A549 (cell line): ENCODE results near the gene ESYT2. TPM values are rescaled to one million over a fixed set of nuclear protein-coding genes. Genes with fewer than 3 reads are reported as not detected.

Source experiments
- ATAC-seq, 2 experiments: fragments of 200-7000 bp in 1 of 2; fragments of >200 bp in 1 of 2; cut with Nextera tagmentation in 1 of 2; cut with Tn5 transposase in 1 of 2; 3 replicates each; pipeline versions ENCODE4 v1.8.0 to v1.9.1; 2018 to 2020; ENCODE audit warnings: mild to moderate bottlenecking in 1 of 2, moderate library complexity in 1 of 2
- CTCF ChIA-PET: fragments of 300-600 bp; sonication (Branson Sonifier 250); formaldehyde crosslinking; extraction: SDS; loops from one replicate; lab custom pipeline; 2021; ENCODE audit warnings: antibody characterized with exemption, inconsistent platforms; lab: Yijun Ruan, JAX
- POLR2A ChIA-PET: fragments of 350-600 bp; formaldehyde crosslinking; extraction: SDS; loops from one replicate; lab custom pipeline; 2021; ENCODE audit warnings: antibody characterized with exemption, inconsistent platforms; lab: Yijun Ruan, JAX
- DNase-seq, 2 experiments: peaks; one replicate each; pipeline versions ENCODE4 v3.0.0 to v3.0.0-alpha.2; 2011 to 2016; ENCODE audit warnings: low read depth in 1 of 2, low spot score in 1 of 2
- FAIRE-seq: peaks from 2 replicates; lab custom pipeline; 2011; peaks lifted over from hg19 to GRCh38; lab: Jason Lieb, UNC
- H3K27ac ChIP-seq, 2 experiments: fragments of >200 bp; sonication (Bioruptor Twin); formaldehyde crosslinking; 3 replicates each; pipeline ENCODE4 v1.5.1; 2016 to 2017
- H3K4me1 ChIP-seq: fragments of >200 bp; sonication (Bioruptor Twin); formaldehyde crosslinking; 3 replicates; pipeline ENCODE4 v1.6.1; 2016
- H3K4me2 ChIP-seq: fragments of >200 bp; sonication (Bioruptor Twin); formaldehyde crosslinking; 3 replicates; pipeline ENCODE4 v1.6.1; 2016
- H3K4me3 ChIP-seq: fragments of >200 bp; sonication (Bioruptor Twin); formaldehyde crosslinking; 3 replicates; pipeline ENCODE4 v1.5.1; 2016
- H3K9me3 ChIP-seq: fragments of >200 bp; sonication (Bioruptor Twin); formaldehyde crosslinking; 3 replicates; pipeline ENCODE4 v1.6.1; 2016
- ATOH8 ChIP-seq: fragments of 250-450 bp; sonication (Bioruptor Pico); IDR thresholded peaks from 2 replicates; pipeline ENCODE4 v1.5.0; 2020; ENCODE audit warnings: low read depth, mild to moderate bottlenecking, moderate library complexity
- BHLHE40 ChIP-seq: IDR thresholded peaks from 2 replicates; pipeline ENCODE4 v1.6.1; 2012; ENCODE audit warnings: low read depth, low read length, inconsistent platforms
- CBX2 ChIP-seq: fragments of 200-600 bp; sonication (generic); IDR thresholded peaks from 2 replicates; pipeline ENCODE4 v1.6.1; 2016; ENCODE audit warnings: low read depth, mild to moderate bottlenecking, borderline replicate concordance
- CTCF ChIP-seq: fragments of >200 bp; sonication (Bioruptor Twin); formaldehyde crosslinking; IDR thresholded peaks from 3 replicates; pipeline ENCODE4 v1.5.1; 2016
- ELK1 ChIP-seq: fragments of 150-350 bp; IDR thresholded peaks from 2 replicates; pipeline ENCODE4 v1.6.1; 2014; ENCODE audit warnings: low read depth, mild to moderate bottlenecking, low read length
- EP300 ChIP-seq, 2 experiments: fragments of >200 bp; sonication (Bioruptor Twin); formaldehyde crosslinking; IDR thresholded peaks; 2 replicates in 1 of 2; 3 replicates in 1 of 2; pipeline ENCODE4 v1.6.1; 2016 to 2017
- FOSB ChIP-seq: fragments of 250-450 bp; sonication (Bioruptor Pico); IDR thresholded peaks from 2 replicates; pipeline ENCODE4 v1.5.0; 2020; ENCODE audit warnings: mild to moderate bottlenecking, moderate library complexity
- FOSL2 ChIP-seq, 2 experiments: fragments of 450-650 bp in 1 of 2; fragments of >200 bp in 1 of 2; sonication (Bioruptor Twin) in 1 of 2; formaldehyde crosslinking; IDR thresholded peaks; 2 replicates each; pipeline versions ENCODE4 v1.5.0 to v1.6.1; 2016 to 2020; ENCODE audit warnings: mild to moderate bottlenecking in 1 of 2, moderate library complexity in 1 of 2
- HES2 ChIP-seq: fragments of >200 bp; sonication (Bioruptor Twin); formaldehyde crosslinking; IDR thresholded peaks from 2 replicates; pipeline ENCODE4 v1.6.1; 2016
- HOXA7 ChIP-seq: fragments of 250-450 bp; sonication (Bioruptor Pico); IDR thresholded peaks from 2 replicates; pipeline ENCODE4 v1.5.0; 2020; ENCODE audit warnings: mild to moderate bottlenecking, moderate library complexity
- HOXB13 ChIP-seq: fragments of 250-450 bp; sonication (Bioruptor Pico); IDR thresholded peaks from 2 replicates; pipeline ENCODE4 v1.5.0; 2020; ENCODE audit warnings: low read depth, mild to moderate bottlenecking, moderate library complexity
- KDM5A ChIP-seq: fragments of 200-600 bp; sonication (generic); IDR thresholded peaks from 2 replicates; pipeline ENCODE4 v1.6.1; 2016; ENCODE audit warnings: antibody characterized with exemption, mild to moderate bottlenecking
- MAFK ChIP-seq: fragments of 450-650 bp; IDR thresholded peaks from 2 replicates; pipeline ENCODE4 v1.6.1; 2014; ENCODE audit not compliant: partially characterized antibody
- MAZ ChIP-seq: fragments of 150-350 bp; IDR thresholded peaks from 2 replicates; pipeline ENCODE4 v1.6.1; 2014; ENCODE audit warnings: antibody characterized with exemption, low read depth, low read length, borderline replicate concordance
- PBX3 ChIP-seq: IDR thresholded peaks from 2 replicates; pipeline ENCODE4 v1.6.1; 2012
- RAD21 ChIP-seq, 2 experiments: fragments of >200 bp in 1 of 2; sonication (Bioruptor Twin) in 1 of 2; formaldehyde crosslinking in 1 of 2; IDR thresholded peaks in 1 of 2; conservative IDR thresholded peaks in 1 of 2; 2 replicates in 1 of 2; 3 replicates in 1 of 2; pipeline ENCODE4 v1.6.1; 2012 to 2018; ENCODE audit warnings: inconsistent platforms in 1 of 2
- RCOR1 ChIP-seq: fragments of 150-350 bp; IDR thresholded peaks from 2 replicates; pipeline ENCODE4 v1.6.1; 2014; ENCODE audit warnings: antibody characterized with exemption, low read length, low read depth
- RFX5 ChIP-seq: fragments of 450-650 bp; IDR thresholded peaks from 2 replicates; pipeline ENCODE4 v1.7.1; 2014; ENCODE audit warnings: antibody characterized with exemption, mild to moderate bottlenecking, moderate library complexity
- SMC3 ChIP-seq: fragments of >200 bp; sonication (Bioruptor Twin); formaldehyde crosslinking; IDR thresholded peaks from 3 replicates; pipeline ENCODE4 v1.6.1; 2018; ENCODE audit warnings: inconsistent platforms
- TP53 ChIP-seq: fragments of 250-450 bp; sonication (Bioruptor Pico); IDR thresholded peaks from 2 replicates; pipeline ENCODE4 v1.5.0; 2021; ENCODE audit warnings: mild to moderate bottlenecking, moderate library complexity
- ZC3H11A ChIP-seq: fragments of 450-650 bp; IDR thresholded peaks from 2 replicates; pipeline ENCODE4 v1.6.1; 2014; ENCODE audit warnings: antibody characterized with exemption, mild to moderate bottlenecking
- WGBS: methylation state at CpG from one replicate; pipeline ENCODE4 v1.1.6; 2017; ENCODE audit errors: missing lambda C conversion rate; 5-methylcytosine and 5-hydroxymethylcytosine counted together
- polyA plus RNA-seq, 4 experiments: library from polyadenylated mRNA; depleted of rRNA in 3 of 4; stranded (reverse); fragments of >200 nt; fragmentation: RNase III in 1 of 4; extraction: RNeasy Plus Mini Kit Qiagen cat#74134 plus additional on column Dnase treatment in 1 of 4; gene quantifications; 2 replicates in 3 of 4; 3 replicates in 1 of 4; pipeline ENCODE4 v1.2.3, GENCODE V29; 2011 to 2017
- TF ChIP-seq, protein P1 (sequence below): fragments of >200 bp; sonication (Bioruptor Twin); formaldehyde crosslinking; IDR thresholded peaks from 3 replicates; pipeline ENCODE4 v1.6.1; 2016

Gene ESYT2
- polyA plus RNA-seq, 2 of the 4 experiments (the other 2 are of a cell fraction), result 45.8 to 77.0 TPM

DNA sequence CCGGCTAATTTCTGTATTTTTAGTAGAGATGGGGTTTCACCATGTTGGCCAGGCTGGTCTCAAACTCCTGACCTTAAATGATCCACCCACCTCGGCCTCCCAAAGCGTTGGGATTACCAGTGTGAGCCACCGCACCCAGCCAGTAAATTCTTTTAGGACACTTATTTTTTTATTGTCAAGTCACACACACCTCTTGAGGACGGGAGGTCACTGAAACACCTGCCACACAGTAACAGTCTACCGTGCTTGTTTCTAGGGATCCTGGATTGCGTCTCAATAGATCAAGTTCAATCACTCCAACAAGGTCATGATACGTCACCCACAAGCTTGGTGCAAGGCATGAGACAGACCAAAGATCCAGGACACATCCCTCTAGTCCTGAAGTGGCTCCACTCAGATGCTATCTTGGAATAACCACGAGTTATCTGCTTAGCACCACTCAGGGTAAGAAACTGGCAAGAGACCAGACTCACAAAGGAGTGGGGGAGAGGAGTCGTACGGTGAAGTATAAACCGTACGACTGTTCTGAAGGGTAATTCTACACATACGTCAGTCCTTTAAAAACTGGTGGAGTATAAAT is 65.8 kb downstream of the ESYT2 start (continued):
- TF ChIP-seq HOXA7 (CRISPR knock-in tag), result no peak
- TF ChIP-seq KDM5A, result no peak
- TF ChIP-seq RFX5, result no peak
- no peak for TF ChIP-seq RCOR1
- TF ChIP-seq ATOH8 (CRISPR knock-in tag), result no peak
- TF ChIP-seq, protein P1, sequence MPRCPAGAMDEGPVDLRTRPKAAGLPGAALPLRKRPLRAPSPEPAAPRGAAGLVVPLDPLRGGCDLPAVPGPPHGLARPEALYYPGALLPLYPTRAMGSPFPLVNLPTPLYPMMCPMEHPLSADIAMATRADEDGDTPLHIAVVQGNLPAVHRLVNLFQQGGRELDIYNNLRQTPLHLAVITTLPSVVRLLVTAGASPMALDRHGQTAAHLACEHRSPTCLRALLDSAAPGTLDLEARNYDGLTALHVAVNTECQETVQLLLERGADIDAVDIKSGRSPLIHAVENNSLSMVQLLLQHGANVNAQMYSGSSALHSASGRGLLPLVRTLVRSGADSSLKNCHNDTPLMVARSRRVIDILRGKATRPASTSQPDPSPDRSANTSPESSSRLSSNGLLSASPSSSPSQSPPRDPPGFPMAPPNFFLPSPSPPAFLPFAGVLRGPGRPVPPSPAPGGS, result no peak
- no peak for TF ChIP-seq MAZ

GRCh38 chr7:158761945-158762344 is 67.4 kb downstream of the ESYT2 start:
- DNase-seq (no peak), ATAC-seq (no peak), FAIRE-seq (no peak)
- ChIA-PET CTCF (interaction anchor here (0.7 to 1.0 kb wide), 3 partner anchors 19 to 31 kb away, joined by 3 read pairs; no protein-coding TSS in a partner anchor), POLR2A (no interaction called here)
- Histone ChIP-seq H3K4me3 (no peak overlapping the region), H3K4me2 (no peak overlapping the region), H3K9me3 (no peaks in the 10 kb centered on the region), H3K27ac (no peak overlapping the region), H3K4me1 (no peaks in the 10 kb centered on the region)
- TF ChIP-seq FOSB (CRISPR knock-in tag) (no peak), MAFK (no peak), HES2 (no peak), PBX3 (no peak), EP300 (IDR thresholded peaks at IDR 0.05) (no peak), ELK1 (no peak), CBX2 (no peak), FOSL2 (IDR thresholded peaks at IDR 0.05) (no peak), FOSL2 (CRISPR knock-in tag; IDR thresholded peaks at IDR 0.05) (no peak), BHLHE40 (no peak), ZC3H11A (no peak), TP53 (CRISPR knock-in tag) (no peak), HOXB13 (no peak)
- WGBS, result 94% methylated on average over 12 of the region's 12 CpGs

DNA sequence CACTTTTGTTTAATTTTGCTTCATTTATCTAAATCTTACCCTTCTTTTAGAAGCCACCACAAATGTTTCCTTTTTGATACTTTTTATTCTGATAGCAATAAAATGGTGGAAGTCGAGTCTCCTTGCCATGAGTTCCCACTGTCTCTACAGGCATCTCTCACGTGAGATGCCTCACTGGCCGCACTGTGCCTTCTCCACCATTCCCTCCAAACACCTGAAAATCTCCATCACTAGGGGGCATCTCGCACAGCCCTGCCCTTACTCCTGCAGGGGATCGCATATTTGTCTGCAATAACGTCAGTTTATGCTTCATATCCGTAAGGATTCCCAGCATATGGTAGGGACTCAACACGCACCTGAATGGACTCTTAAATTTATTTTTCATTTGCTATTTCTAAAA is 68.4 kb downstream of the ESYT2 start:
- DNase-seq, result no peak
- WGBS, result 87% methylated on average over 8 of the region's 8 CpGs
- ChIA-PET POLR2A (no interaction called here), CTCF (interaction anchor here (0.9 to 1.9 kb wide), 3 partner anchors 9 to 20 kb away, joined by 3 to 8 read pairs (median 3); no protein-coding TSS in a partner anchor)
- no peak overlapping the region for H3K27ac ChIP-seq
- no peak for FAIRE-seq
- no peaks in the 10 kb centered on the region for H3K9me3 ChIP-seq
- H3K4me1 ChIP-seq, result no peaks in the 10 kb centered on the region
- H3K4me3 ChIP-seq, result no peak overlapping the region
- H3K4me2 ChIP-seq, result no peak overlapping the region
- peak in 1 of 2 experiments; percentile 78; a peak in 3 of 6 replicates for ATAC-seq
- no peak for TF ChIP-seq EP300 (IDR thresholded peaks at IDR 0.05)
- TF ChIP-seq CTCF, result 0 out of 3 replicates have a peak, but pooled peaks have one; percentile 20
- peak; percentile 25 to 48; a peak in 2 of 5 replicates for TF ChIP-seq RAD21 (conservative IDR thresholded peaks at IDR 0.05 in 1 of 2, IDR thresholded peaks at IDR 0.05 in 1 of 2)
- TF ChIP-seq SMC3, result peak; percentile 32; the same call in 1 of the 3 replicates
